RPMI8226 (cell line): Measurements from ENCODE around the gene CIPC.

Experiments
- DNase-seq: peaks from one replicate; pipeline ENCODE4 v3.0.0-alpha.2; 2015

CIPC gene, protein sequence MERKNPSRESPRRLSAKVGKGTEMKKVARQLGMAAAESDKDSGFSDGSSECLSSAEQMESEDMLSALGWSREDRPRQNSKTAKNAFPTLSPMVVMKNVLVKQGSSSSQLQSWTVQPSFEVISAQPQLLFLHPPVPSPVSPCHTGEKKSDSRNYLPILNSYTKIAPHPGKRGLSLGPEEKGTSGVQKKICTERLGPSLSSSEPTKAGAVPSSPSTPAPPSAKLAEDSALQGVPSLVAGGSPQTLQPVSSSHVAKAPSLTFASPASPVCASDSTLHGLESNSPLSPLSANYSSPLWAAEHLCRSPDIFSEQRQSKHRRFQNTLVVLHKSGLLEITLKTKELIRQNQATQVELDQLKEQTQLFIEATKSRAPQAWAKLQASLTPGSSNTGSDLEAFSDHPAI

DNA sequence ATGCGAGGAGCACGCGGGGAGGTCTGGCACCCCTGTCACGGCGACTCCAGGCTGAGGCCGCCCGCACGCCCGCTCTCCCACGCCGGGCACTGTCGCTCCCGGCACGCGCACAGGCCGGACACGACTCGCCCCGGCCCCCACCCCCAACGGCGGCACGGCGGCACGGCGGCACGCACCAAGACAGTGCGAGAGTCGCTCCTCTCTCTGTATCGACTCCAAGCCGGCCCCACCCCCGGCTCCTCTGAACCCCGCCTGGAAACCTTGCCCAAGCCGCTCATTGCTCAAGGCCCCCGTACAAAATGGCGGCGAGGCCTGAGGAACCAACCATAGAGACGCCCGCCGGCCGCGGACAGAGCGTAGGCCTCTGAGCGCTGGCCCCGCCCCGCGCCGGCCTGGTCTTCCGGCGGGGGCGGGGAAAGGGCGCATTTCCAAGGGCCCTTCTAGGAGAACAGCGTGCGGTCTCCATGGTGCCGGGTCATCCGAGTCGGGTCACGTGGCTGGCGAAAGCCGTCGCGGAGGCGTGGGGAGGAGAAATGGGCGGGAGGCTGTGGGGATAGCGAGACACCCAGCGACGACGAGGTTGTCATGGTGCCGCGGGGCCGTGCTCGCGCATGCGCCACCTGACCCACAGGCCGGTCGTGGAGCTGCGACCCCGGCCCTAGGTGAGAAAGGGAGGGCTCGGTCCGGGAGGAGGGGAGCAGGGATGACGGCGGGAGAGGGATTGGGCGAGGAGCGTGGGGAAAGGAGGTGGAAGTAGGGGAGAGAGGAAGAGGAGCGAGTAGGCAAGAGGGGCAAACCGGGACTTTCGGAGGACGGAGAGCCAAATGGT lies at the start of gene CIPC:
TSS of gene CIPC (plus strand) at position 559 of the 829 bp plus-strand sequence. CDS start 7,451 bp downstream, outside the sequence.
- DNase-seq, result peak; percentile 97

DNA sequence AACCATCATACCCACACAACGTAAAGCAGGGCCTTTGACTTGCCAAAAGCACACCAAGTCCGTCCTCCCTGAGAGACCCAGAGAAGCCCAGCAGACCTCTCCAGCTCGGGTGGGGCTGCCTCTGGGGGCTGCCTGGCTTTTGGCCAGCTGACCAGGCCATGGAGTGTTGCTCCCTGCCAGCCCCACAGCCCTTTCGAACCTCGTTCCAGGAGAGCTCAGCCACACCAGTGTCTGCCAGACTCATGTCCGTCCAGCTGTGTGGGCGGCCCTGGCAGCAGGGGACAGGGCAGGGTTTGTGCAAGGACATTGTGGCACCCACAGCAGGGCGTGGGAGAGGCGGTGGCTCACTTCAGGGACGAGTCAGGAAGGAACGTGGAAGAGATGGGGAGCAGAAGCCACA lies 46.9 kb upstream of the CIPC start:
- DNase-seq, result no peak

DNA sequence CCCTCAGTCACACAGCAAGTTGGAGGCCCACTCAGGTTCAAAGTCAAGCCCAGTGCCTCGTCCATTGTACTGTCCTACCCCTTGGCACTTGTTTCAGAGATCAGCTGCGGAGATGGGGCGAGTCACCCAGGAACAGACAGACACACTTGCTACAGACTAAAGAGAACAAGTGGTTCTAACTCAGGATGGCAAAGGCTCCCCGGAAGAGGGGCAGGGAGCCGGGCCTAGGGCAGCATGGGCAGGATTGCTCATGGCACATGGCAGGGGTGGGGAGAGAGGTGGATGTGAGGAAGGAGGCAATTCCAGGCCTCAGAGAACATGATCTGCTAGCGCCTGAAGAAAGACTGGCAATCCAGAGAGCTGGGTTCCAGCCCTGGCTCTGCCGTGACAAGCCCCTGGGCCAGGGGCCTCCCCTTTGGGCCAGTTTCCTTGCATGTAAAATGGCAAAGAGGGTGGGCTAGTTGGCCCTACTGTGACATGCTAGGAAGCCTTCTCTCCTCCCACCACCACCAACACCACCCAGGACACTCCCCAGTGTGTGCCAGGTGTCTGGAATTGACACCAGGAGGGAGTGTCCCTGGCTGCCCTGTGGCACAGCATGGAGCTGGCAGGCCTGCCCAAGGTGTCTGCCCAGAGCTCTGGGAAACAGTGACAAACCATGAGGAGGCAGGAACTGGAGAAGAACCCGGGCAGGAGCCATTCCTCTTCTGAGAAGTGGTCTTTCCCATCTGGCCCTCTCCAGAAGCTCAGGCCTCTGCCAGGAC lies 45.6 kb upstream of the CIPC start:
- DNase-seq, result no peak

DNA sequence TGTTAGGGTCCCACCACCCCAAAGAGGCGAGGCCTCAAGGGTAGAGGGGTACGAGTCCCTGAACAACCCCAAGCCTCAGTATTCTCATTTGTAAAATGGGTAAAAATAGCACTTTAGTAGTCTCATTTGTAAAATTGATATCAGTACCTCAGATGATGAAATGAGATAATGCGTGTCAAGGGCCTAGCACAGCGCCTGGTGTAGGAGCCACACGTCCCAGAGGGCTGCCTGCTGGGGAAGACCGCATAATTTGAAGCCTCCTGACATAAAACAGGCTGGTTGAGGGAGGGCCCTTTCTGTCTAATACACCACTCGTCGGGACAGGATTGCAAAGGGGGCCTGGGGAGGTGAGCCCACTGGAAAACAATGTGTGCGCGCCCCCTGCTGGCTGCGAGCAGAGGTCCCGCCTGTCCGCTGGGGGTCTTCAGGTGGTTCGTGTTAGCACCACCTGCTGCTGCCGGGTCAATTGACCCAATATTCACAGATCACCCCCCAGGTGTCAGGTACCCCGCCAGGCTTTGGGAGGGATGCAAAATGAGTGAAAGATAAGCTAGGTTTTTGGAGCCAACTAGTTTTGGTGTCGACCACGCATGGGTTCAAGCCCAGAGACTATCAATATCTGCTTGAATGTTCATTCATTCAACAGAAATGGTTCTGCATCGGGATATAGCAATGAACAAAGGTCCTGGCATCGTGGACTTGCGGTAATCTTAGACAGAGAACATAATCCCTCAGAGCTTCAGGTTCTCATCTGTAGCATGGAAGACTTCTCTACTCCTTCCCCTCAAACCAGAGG lies 44.8 kb upstream of the CIPC start:
- DNase-seq, result peak; percentile 61

DNA sequence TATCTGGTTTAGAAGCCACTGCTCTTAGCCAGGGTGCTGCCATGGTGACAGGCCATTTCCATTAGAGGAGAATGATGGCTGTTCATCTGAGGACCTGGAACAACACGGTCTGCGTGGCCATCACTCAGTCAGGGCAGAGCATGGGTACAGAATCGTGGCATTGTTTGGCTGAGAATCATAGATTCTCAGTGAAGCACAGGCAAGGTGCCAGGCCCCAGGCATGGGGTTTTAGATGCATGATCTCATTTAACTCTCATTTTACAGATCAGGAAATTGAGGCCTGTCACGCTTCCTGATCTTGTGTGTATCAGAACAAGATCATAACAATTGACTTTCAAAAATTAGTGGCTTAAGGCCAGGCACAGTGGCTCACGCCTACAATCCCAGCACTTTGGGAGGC lies 42.8 kb upstream of the CIPC start:
- DNase-seq, result no peak

DNA sequence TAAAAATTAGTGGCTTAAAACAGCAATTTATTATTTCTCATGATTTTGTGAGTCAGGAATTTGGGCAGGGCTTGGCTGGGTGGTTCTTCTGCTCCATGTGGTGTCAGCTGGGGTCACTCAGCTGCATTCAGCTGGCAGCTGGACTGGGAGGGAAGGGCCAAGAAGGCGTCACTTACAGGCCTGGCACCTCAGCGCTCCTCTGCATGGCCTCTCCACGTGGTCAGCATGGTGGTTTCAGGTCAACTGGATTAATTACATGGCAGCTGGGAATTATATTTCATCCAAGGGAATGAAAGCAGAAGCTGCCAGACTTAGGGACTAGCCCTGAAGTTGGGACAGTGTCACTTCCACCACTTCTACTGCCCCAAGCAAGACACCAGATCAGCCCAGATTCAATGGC lies 42.1 kb upstream of the CIPC start:
- DNase-seq, result no peak

DNA sequence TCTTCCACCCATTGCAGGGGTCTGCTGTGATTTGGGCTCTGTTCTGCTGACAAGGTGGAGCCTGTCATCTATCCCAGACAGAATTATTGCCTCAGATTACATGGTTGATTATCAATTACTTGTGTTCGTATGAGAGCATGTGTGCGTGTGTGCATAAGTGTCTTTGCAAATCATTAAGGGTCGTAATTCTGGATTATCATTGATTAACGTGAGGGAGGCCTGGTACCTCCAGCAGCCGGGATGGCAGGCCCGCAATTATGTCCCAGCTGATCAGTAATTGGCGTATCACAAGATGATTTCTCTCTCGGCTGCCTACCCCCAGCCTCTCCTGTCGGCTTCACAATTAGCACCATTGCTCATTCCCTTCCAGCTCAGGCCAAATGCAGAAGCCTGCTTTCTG lies 39.9 kb upstream of the CIPC start:
- no peak for DNase-seq

DNA sequence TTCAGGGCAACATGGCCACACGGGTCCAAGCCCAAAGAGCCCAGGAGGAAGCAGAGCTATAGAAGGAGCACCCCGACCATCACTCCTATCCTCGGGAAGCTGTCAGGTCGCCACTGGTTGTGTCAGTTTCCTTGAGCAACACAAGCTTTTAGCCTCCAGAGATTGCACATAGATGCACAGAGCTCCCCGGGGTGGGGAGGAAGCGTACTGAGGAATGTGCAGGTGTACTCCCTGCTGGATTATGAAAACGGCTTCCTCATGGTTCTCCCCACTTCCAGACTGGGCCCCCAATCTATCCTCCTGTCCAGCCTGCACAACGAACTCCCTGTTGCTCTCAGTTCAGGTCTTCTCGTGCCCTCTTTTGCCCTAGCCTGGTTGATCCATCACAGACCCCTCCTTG lies 39.3 kb upstream of the CIPC start:
- DNase-seq, result no peak

DNA sequence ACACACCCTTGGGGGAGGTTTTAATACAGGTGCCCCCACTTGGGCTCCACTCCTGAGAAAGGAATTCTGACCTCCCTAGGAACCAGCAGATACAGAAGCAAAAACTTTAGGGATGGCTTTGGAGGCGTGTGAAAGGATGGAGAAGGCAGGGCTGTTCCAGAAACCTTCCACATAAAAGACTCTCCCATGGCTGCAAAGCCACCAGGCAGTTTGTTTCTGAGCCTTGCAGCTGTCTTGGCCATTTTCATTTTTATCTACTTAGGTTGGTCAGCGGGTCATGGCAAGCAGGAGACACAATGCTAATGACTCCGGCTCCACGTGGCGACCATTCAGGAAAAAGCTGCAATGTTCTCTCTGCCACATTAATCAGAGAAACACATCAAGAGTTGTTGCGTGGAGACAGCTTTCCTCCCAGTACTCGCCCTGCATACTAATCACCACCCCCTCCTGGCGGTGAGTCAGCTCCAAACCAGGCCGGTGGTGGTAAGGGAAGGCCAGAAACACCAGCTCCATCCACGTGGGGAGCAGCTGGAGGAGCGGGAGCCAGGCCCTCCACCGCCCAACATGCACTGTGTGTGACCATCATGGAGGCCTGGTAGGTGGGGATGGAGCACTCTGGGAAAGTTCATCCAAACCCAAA lies 38.7 kb upstream of the CIPC start:
- no peak for DNase-seq

DNA sequence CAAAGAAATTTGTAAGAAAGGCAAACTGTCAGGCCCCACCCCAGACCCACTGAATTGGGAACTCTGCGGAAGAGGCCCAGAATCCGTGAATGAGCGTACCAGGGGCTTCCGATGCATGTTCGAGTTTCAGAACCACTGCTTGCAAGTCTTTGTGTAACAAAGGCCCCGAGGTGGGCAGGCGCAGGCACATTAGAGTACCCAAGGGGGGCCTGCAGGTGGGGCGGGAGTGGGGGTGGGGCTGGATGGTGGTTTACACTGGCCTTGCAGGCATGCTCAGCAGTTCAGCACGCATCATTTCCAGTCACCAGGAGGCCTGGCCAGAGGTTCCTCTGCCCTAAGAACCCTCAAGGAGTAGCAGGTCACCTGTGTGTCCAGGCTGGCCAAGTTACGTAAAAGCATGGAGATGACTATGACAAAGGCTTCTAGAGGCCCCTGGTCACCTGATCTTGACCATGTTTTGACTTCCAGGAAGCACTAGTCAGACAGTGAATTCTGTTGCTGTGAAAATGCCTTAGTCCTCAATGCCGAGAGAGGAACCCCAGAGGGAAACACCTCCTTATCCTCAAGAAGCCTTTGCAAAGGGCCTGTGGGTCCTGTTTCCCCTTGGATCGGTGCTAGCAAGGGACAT lies 36.3 kb upstream of the CIPC start:
- no peak for DNase-seq

DNA sequence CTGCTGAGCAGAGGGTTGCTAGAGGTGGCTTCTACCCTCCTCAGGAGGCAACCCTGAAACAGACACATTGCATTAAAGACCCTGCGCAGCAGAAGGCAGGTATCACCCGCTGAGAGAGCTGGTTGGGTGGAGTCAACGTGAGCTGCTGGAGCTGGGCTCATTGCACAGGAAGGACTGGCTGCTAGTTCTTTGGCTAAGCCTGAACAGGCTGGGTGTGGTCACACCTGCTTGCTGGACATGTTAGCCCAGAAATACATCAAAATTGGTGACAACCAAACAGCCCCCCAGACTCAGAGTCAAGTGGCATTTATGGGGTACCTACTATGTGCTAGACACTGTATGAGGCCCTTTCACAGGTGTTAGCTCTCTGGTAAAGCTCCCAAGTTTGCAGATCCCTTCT lies 35.8 kb upstream of the CIPC start:
- DNase-seq, result no peak

DNA sequence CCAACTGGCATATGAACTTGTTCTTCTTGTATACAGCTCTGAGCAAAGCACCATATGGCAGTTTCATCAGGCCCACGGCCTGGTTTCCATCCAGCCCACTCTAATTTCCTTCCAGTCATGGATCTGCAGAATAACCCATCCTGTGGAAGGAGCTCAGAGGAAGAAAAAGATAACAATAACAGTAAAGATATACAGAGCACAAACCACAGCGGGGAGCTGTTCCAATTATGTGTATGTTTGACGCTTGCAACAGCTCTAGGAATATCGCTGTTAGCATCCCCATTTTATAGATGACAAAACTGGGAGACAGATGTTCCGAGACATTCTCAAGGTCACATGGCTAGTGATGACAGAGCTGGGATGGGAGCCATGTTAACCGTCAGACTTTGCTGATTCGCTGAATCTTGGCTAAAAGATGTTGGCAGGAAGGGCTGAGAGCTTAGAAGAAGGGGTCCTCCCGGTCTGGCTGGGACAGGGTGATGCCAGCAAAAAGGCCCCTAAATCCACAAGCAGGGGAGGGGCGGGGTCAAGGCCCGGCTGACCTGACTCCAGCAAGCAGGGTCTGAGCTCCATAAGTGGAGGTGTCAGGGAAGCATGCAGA lies 34.4 kb upstream of the CIPC start:
- DNase-seq, result no peak

DNA sequence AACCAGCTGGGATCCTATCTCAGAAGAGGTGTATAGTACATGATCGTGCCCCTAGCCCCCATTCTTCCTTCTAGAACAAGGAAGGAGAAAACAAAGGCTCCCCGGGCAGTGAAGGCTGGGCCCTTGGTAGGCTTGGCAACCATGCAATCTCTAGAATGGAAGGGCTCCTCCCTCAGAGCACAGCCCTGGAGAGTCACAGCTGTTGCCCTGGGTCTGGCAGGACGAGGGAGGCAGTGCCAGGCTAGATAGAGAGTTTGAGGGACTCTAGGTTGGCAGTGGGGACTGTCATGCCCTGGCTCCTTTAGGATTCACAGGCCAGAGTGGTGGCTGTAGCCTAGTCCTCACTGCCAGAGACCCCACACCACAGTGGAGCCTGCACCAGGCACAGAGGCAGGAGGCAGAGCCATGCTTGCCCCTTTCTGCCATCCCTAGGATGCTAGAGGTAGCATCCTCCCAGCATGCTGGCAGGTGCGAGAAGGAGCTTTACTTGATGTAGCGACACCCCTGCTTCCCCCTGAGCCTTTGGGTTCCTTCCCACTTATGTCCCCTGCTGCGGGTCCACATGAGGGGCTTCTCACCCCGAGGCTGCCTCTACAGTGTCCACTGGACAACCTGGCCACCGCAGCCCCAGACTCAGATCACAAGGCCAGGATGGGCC lies 33.4 kb upstream of the CIPC start:
- no peak for DNase-seq

DNA sequence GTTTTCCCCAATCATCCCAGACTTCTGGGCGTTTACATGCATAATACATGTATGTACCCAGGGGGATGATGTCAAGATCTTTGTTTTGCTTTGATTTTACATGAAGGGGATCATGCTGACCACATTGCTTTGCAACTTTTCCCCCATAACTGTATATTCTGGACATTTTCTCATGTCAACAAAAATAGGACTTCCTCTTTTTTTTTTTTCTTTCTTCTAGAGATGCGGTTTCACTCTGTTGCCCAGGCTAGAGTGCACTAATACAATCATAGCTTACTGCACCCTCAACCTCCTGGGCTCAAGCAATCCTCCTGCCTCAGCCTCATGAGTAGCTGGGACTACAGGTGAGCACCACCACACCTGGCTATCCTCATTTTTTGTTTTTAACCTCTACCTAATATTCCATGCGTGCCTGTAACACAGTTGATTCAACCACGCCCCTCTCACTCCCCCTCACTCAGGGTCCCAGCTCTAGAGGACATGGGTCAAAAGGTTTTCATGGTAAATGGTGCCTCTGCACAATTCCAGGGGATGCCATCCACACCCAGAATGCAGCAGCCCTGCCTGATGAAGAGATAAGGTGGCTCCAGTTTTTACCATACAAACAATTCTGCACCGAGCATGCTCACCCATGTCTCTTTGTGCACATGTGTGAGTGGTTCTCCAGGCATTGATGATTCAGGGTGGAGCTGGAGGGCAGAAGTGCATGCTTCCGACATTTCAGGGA lies 32.0 kb upstream of the CIPC start:
- DNase-seq, result peak; percentile 52

DNA sequence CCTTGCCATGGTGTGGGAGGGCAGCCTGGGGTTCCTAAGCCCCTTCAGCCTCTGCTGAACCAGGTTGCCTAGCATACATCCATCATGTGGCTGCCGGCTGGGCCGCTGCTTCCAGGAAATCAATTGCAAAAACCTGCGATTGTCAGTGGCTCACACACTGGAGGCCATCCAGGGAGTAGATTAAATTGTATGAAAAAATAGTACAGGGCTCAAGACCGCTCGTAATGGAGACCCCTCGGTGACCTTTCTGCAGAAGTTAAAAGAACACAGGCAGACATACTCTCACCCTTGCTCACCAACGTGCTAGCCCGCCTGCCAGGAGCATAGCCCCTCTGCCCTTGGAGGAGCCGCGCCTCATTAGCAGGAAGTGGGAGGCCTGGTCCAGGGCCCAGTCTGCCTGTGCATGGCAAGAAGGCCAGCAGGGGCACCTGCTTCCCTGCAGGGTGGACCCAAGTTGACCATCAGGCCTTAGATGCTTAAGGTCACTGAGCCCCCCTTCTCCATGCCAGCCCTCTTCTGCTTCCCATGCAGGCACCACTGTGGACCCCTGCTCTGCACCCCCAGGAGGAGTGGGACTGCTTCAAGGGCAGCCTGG lies 31.4 kb upstream of the CIPC start:
- DNase-seq, result no peak

DNA sequence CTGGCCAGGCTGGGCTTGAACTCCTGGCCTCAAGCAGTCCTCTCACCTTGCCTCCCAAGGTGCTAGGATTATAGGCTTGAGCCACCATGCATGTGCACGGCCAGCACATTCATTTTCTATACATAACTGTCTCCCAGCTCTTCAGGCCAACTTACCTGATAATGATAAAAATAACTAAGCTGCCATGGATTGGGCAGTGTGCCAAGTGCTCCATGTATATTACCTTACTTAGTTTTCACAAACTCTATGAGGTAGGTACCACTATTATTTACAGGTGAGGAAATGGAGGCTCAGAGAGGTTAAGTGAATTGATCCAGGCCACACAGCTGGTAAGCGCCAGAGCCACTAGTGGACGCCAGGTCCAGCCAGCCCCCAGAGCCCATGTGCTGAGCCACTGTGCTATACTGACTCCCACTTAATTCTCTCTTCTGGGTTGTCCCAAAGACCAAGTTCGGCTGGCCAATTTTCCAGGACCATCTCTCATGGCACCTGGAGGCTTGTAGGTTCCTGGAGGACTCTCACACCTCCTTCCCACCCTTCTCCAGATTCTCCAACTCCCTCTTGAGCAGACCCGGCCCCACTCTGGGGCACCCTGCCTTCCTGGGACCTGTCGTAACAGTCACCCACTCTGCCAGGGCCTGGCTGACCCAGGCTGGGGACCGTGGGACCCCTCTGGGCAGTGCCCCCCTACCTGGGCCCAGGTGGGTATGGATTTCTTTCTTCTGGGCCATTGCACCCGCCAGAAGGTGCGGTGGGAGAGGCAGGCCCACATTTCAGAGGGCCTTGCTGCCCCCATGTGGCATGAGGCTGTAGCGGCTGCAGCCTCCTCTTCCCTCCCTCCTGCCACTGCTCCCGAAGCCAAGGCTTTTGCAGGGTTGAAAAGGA lies 30.2 kb upstream of the CIPC start:
- DNase-seq, result peak; percentile 55

DNA sequence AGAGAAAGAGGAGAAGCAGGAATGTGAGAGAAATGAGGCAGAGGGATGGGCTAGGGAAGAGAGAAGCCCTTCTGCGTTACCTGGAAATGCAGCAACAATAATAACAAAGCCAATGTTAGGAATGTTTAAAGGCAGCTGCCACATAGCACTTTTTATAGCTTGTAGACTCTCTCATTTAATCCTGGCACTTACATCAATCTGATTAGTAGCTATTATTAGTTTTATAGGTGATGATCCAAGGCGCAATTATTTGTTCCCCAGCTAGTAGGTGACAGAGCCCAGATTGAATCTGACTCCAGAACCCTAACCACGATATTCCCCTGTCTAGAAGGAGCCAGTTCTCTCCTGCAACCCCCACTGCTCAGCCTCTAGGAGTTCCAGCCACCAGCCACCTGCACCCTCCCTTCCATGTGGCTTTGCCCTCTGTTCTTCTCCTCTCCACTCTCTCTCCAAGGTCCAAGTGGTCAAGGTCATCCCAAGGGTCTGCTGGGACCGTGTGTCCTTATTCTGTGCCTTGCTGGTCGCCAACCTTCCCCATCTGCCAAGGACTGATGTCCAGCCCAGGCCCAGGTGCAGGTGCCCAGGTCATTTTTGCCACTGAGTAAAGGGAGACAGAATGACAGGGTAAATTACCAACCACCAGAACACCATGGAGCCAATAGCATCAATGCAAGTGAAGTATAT lies 29.4 kb upstream of the CIPC start:
- no peak for DNase-seq

DNA sequence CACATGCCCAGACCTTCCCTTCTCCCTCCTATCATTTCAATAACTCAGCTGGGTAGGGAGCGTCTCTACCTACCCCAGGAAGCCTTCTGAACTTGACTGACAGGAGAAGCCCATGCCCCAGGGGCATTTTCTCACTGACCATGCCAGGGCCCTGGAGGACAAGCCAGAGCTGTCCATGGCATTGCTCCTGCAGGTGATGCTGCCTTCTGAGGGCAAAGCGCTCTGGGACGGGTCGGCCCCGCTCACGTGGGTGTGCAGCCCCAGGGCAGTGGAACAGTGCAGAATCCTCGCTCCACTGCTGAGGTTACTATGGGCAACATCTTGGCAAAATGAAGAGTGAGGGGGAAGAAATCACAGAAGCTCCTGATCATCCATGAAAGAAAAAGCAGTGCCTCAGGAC lies 28.5 kb upstream of the CIPC start:
- no peak for DNase-seq
